HUES64 (cell line): ENCODE results near the gene YWHAE. TPM values are rescaled to one million over a fixed set of nuclear protein-coding genes. Genes with fewer than 3 reads are reported as not detected.
"Not testable (repeated sequence)": the region's sequence is repeated elsewhere in the genome, so short reads cannot be mapped to it uniquely, and the experiment has no call there.

Experiments
- H3K27ac ChIP-seq: 2 replicates; pipeline ENCODE4 v1.7.0; 2013; ENCODE audit warnings: low read depth, low read length, inconsistent platforms
- H3K27me3 ChIP-seq: 2 replicates; pipeline ENCODE4 v1.6.1; 2013; ENCODE audit warnings: mild to moderate bottlenecking, low read length; ENCODE audit not compliant: insufficient read depth
- H3K36me3 ChIP-seq: 2 replicates; pipeline ENCODE4 v1.6.1; 2013; ENCODE audit warnings: mild to moderate bottlenecking, low read length; ENCODE audit not compliant: insufficient read depth
- H3K4me1 ChIP-seq: 2 replicates; pipeline ENCODE4 v1.6.1; 2013; ENCODE audit warnings: mild to moderate bottlenecking, low read length, moderate library complexity; ENCODE audit not compliant: insufficient read depth
- H3K4me3 ChIP-seq: 2 replicates; pipeline ENCODE4 v1.5.1; 2013; ENCODE audit warnings: mild to moderate bottlenecking, low read length, moderate library complexity
- H3K9ac ChIP-seq: 2 replicates; pipeline ENCODE4 v1.6.1; 2013; ENCODE audit warnings: mild to moderate bottlenecking, low read depth, low read length
- H3K9me3 ChIP-seq: 2 replicates; pipeline ENCODE4 v1.6.1; 2013; ENCODE audit warnings: low read depth, low read length; ENCODE audit not compliant: insufficient read depth
- WGBS: fragments of 150-250, 120-280 bp; methylation state at CpG from one replicate; pipeline ENCODE4 v1.1.7; 2013; ENCODE audit warnings: missing lambda C conversion rate; 5-methylcytosine and 5-hydroxymethylcytosine counted together
- polyA plus RNA-seq, 2 experiments: library from polyadenylated mRNA; stranded (reverse); fragments of 50-300 nt; gene quantifications; one replicate each; pipeline ENCODE4 v1.2.3, GENCODE V29; 2013

The YWHAE gene
- 898 TPM for polyA plus RNA-seq (2013, experiment 1 of 2)
- polyA plus RNA-seq (2013, experiment 2 of 2) = 937 TPM

DNA sequence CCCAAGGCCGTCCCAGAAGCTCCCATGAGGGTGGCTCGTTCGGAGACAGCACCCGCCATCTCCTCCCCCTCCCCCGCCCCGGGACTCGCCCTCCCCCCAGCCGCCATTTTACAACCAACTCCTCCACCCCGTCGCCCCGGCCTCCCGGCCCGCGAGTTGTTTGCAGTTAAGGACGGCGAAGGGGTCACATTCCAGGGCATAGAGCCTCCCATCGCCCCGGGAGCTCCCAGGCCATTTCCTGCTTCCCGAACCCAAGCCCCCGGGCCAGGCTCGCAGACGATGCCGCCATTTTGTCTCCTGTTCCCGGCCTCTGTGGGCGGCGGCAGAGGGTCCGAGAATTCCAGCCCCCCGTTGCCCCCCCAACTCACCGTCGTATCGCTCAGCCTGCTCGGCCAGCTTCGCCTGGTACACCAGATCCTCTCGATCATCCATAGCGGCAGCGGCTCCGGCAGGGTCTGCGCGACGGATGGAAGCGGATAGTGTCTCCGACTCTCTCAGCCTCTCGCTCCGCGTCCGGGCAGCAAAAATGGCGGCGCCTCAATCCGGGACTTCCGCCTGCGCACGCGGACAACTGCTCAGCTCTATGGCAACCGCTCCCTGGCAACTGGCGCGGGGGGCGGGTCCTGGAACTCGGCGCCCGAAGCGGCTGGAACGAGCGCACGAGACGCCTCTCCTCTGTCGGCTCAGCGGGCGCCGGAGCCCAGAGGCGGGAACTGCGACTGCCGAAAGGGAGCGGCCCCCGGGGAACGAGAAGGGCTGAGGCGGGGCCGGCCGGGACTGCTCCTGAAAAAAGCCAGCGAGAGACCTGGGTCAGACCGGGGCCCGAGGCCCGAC is at the start of gene YWHAE:
TSS of gene YWHAE (minus strand) at position 544 of the 834 bp plus-strand sequence. CDS start at position 432, 112 bp downstream.
- Histone ChIP-seq H3K27ac (peak within 1 kb of the TSS; percentile 98), H3K4me3 (peak within 1 kb of the TSS; percentile 81), H3K9ac (peak within 1 kb of the TSS; percentile 99), H3K36me3 (peaks cover 7% of the 10 kb centered on the region; the same call in 1 of the 2 replicates), H3K4me1 (peaks cover 14% of the 10 kb centered on the region), H3K9me3 (no peaks in the 10 kb centered on the region), H3K27me3 (no peaks in the 10 kb centered on the region)
- WGBS = under 1% methylated on average over 79 of the region's 82 CpGs

DNA sequence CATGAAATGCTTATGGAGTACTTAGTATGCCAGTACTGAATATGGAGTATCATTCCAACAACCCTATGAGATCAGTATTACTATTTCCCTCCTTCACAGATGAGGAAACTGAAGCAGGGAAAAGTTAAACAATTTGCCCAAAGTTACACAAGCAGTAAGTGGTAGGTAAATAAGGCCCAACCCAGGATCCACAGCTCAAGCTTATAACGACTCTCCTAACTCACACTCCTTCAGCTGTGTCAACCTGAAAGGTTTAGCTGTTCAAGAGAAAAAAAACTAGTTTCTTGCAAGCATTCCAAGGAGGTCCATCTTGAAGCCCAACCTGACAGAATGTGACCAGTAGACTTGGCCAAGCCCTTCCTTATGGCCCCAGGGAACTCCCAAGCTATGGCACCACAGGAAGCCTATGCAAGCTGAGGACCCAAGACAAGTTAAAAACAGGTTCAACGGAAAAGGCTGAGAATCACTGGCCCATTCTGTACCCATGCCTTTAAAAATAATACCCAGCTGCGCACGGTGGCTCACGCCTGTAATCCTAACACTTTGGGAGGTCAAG is 49.5 kb upstream of the YWHAE start:
- Histone ChIP-seq H3K9me3 (no peaks in the 10 kb centered on the region), H3K27me3 (no peaks in the 10 kb centered on the region), H3K9ac (no peak overlapping the region), H3K36me3 (peaks cover 29% of the 10 kb centered on the region), H3K4me1 (peaks cover 2% of the 10 kb centered on the region; the same call in 1 of the 2 replicates), H3K4me3 (no peak overlapping the region), H3K27ac (no peak overlapping the region)
- 92% methylated on average over 5 of the region's 5 CpGs for WGBS

DNA sequence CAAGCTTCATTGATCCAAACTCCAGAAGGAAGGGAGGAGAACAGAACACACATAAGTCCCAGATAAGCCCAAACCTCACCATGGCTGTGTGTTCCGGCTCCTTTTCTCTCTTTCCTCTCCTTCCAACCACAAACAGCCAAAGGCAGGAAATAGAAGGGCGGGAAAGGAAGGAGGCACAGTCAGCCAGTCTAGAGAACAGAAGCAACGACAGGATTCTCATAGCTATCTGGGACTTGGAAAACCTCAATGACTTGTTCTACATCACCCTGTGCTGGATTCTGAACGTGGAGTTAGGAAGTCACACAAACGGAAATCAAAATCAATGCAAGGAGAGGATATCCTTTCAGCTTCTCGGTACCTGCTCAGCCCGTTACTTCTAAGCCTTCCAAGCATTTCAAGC is 47.0 kb upstream of the YWHAE start:
- WGBS = 94% methylated on average over 7 of the region's 7 CpGs
- Histone ChIP-seq H3K36me3 (peaks cover 13% of the 10 kb centered on the region; the same call in 1 of the 2 replicates), H3K4me3 (no peak overlapping the region), H3K27me3 (no peaks in the 10 kb centered on the region), H3K9ac (no peak overlapping the region), H3K4me1 (no peaks in the 10 kb centered on the region), H3K27ac (no peak overlapping the region), H3K9me3 (no peaks in the 10 kb centered on the region)

DNA sequence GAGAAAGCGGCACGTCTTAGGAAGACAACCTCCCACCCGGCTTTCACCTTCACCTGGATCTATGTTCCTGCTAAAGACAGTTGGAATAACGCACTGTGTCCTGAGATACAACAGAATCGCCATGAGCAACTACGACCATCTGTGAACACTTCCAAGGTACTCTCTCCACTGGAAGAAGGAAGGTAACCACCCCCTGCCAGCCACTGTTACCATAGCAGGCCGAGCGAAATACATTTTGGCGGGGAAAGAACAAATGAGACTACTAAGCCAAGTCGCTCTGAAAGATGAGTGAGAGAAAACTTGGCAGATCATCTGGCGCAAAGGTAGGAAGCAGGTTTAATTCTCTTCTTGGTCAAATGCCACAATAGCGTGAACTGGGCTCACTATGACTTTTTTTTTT is 46.2 kb upstream of the YWHAE start:
- Histone ChIP-seq H3K27me3 (no peaks in the 10 kb centered on the region), H3K36me3 (peaks cover 11% of the 10 kb centered on the region; the same call in 1 of the 2 replicates), H3K9ac (no peak overlapping the region), H3K9me3 (no peaks in the 10 kb centered on the region), H3K4me3 (no peak overlapping the region), H3K4me1 (no peaks in the 10 kb centered on the region), H3K27ac (no peak overlapping the region)
- WGBS = 96% methylated on average over 12 of the region's 12 CpGs

DNA sequence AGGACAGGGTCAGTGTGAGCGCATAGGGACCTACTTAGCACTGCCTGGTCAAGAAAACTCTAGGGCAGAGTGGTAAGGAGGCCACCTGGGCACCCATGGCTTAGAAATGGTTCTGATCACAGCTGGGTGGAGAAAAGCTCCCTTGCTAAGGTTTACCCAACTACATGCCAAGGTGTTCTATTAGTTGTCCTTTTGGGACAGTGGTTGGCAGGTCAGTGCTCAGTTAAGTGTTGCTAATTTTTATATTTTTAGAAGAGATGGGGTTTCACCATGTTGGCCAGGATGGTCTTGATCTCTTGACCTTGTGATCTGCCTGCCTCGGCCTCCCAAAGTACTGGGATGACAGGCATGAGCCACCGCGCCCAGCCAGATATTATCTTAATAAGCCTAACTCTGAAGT is 45.7 kb upstream of the YWHAE start:
- WGBS = 95% methylated on average over 4 of the region's 4 CpGs
- H3K27ac ChIP-seq, H3K4me3 ChIP-seq, H3K27me3 ChIP-seq, H3K9me3 ChIP-seq, H3K9ac ChIP-seq, H3K4me1 ChIP-seq: not testable (repeated sequence)
- peaks cover 14% of the 10 kb centered on the region; the same call in 1 of the 2 replicates for H3K36me3 ChIP-seq

DNA sequence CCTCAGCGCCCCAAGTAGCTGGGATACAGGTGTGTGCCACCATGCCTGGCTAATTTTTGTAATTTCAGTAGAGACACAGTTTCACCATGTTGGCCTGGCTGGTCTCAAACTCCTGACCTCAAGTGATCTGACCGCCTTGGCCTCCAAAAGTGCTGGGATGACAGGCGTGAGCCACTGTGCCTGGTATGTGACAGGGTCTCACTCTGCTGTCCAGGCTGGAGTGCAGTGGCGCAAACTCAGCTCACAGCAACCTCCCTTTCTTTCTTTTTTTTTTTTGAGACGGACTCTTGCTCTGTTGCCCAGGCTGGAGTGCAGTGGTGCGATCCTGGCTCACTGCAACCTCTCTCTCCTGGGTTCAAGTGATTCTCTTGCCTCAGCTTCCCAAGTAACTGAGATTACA is 42.7 kb upstream of the YWHAE start:
- not testable (repeated sequence) for H3K4me3 ChIP-seq, H3K27ac ChIP-seq, H3K4me1 ChIP-seq, H3K9me3 ChIP-seq, H3K27me3 ChIP-seq, H3K9ac ChIP-seq
- 96% methylated on average over 6 of the region's 6 CpGs for WGBS
- H3K36me3 ChIP-seq = peaks cover 11% of the 10 kb centered on the region; the same call in 1 of the 2 replicates

DNA sequence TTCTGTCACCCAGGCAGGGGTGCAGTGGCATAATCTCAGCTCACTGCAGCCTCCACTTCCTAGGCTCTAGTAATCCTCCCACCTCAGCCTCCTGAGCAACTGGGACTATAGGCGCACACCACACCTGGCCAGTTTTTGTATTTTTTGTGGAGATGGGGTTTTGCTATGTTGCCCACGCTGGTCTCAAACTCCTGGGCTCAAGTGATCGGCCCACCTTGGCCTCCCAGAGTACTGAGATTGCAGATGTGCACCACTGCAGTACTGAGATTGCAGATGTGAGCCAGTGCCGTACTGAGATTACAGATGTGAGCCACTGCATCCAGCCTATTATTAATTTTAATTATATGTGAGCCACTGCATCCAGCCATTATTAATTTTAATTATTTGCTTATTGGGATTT is 42.2 kb upstream of the YWHAE start:
- no peaks in the 10 kb centered on the region for H3K27me3 ChIP-seq
- over 99% methylated on average over 4 of the region's 4 CpGs for WGBS
- no peak overlapping the region for H3K27ac ChIP-seq
- no peak overlapping the region for H3K4me3 ChIP-seq
- H3K9ac ChIP-seq = no peak overlapping the region
- H3K9me3 ChIP-seq = no peaks in the 10 kb centered on the region
- peaks cover 15% of the 10 kb centered on the region for H3K36me3 ChIP-seq
- H3K4me1 ChIP-seq = peaks cover 3% of the 10 kb centered on the region; the same call in 1 of the 2 replicates

DNA sequence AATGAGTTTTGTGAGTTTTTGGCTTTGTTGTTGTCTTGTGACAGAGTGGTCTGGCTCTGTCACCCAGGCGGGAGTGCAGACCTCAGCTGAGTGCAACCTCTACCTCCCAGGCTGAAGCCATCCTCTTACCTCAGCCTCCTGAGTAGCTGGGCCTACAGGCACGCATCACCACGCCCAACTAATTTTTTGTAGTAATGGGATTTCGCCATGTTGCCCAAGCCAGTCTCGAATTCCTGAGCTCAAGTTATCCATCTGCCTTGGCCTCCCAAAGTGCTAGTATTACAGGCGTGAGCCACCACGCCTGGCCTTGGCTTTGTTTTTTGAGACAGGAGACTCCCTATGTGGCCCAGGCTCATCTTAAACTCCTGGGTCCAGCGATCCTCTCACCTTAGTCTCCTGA is 40.9 kb upstream of the YWHAE start:
- peaks cover 3% of the 10 kb centered on the region; the same call in 1 of the 2 replicates for H3K4me1 ChIP-seq

DNA sequence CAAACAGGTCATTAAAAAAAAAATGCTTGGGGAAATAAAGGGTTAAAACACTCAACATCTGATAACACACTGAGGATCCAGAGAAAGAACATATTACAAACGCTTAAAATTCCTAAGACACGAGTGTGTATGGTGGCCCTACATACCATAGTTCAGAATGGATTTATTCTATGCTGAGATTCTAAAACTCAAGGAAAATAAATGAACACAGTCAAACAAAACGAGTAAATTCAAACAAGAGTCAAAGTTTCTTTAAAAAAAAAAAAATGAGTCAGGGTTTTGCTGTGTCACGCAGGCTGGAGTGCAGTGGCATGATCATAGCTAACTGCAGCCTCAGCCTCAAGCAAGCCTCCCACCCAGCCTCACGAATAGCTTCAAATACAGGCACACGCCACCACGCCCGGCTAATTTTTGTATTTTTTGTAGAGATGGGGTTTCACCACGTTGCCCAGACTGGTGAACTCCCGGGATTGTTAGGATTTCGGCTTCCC is 38.6 kb upstream of the YWHAE start:
- Histone ChIP-seq H3K4me1 (peaks cover 3% of the 10 kb centered on the region; the same call in 1 of the 2 replicates), H3K9ac (no peak overlapping the region), H3K36me3 (peaks cover 41% of the 10 kb centered on the region), H3K27ac (0 out of 2 replicates have a peak overlapping the region, but pooled peaks have one; percentile 31), H3K4me3 (no peak overlapping the region), H3K9me3 (no peaks in the 10 kb centered on the region), H3K27me3 (no peaks in the 10 kb centered on the region)
- WGBS = 88% methylated on average over 11 of the region's 11 CpGs

More for the DNA sequence above, 40.9 kb upstream of the YWHAE start:
- Histone ChIP-seq H3K27me3 (no peaks in the 10 kb centered on the region), H3K9ac (no peak overlapping the region), H3K36me3 (peaks cover 27% of the 10 kb centered on the region), H3K4me3 (no peak overlapping the region), H3K9me3 (no peaks in the 10 kb centered on the region), H3K27ac (no peak overlapping the region)
- 95% methylated on average over 8 of the region's 8 CpGs for WGBS

DNA sequence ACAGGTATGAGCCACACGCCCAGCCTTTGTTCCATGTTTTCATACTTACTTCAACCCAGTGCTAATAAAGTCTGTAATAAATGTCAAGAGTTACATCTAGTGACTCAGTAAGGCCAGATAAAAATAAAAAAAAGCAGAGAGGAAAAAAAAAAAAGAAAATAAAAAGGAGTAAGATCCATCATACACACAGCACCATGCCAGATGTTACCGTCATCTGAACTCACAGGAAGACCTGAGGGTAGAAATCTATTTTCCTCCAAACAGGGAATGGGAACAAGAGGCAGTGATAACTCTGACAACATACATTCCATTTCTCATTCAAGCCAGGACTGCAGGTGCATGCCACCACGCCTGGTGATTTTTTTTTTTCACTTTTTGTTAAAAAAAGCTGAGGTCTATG is 35.3 kb upstream of the YWHAE start:
- H3K9ac ChIP-seq = no peak overlapping the region
- no peak overlapping the region for H3K27ac ChIP-seq
- H3K27me3 ChIP-seq = no peaks in the 10 kb centered on the region
- peaks cover 56% of the 10 kb centered on the region for H3K36me3 ChIP-seq
- H3K4me1 ChIP-seq = peaks cover 3% of the 10 kb centered on the region; the same call in 1 of the 2 replicates
- no peaks in the 10 kb centered on the region for H3K9me3 ChIP-seq
- 90% methylated on average over 3 of the region's 3 CpGs for WGBS
- no peak overlapping the region for H3K4me3 ChIP-seq

DNA sequence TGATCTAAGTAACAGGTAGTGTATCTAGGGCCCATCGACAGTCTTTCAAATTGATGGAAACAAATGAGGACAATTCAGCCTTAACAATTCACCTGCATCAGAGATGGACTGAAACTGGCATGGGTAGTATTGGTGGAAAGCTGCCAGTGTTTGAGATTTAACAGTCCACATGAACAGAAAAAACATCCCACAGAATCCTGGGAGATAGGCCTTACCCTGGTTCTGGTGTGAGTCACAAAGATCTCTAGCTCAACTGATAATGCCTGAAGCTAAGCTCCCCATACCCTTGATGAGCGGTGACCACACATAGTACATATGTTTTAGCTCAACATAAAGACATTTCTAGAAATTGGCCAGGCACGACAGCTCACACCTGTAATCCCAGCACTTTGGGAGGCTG is 34.1 kb upstream of the YWHAE start:
- H3K9ac ChIP-seq = no peak overlapping the region
- no peaks in the 10 kb centered on the region for H3K9me3 ChIP-seq
- H3K36me3 ChIP-seq = peaks cover 62% of the 10 kb centered on the region
- 100% methylated on average over 3 of the region's 3 CpGs for WGBS
- H3K4me3 ChIP-seq = no peak overlapping the region
- peaks cover 3% of the 10 kb centered on the region; the same call in 1 of the 2 replicates for H3K4me1 ChIP-seq
- H3K27me3 ChIP-seq = no peaks in the 10 kb centered on the region
- no peak overlapping the region for H3K27ac ChIP-seq
